Measurements from ENCODE around the gene MANEA. TPM values are rescaled to one million over a fixed set of nuclear protein-coding genes. Genes with fewer than 3 reads are reported as not detected.
"Not testable (repeated sequence)": the region's sequence is repeated elsewhere in the genome, so short reads cannot be mapped to it uniquely, and the experiment has no call there.

Gene MANEA, protein sequence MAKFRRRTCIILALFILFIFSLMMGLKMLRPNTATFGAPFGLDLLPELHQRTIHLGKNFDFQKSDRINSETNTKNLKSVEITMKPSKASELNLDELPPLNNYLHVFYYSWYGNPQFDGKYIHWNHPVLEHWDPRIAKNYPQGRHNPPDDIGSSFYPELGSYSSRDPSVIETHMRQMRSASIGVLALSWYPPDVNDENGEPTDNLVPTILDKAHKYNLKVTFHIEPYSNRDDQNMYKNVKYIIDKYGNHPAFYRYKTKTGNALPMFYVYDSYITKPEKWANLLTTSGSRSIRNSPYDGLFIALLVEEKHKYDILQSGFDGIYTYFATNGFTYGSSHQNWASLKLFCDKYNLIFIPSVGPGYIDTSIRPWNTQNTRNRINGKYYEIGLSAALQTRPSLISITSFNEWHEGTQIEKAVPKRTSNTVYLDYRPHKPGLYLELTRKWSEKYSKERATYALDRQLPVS
- 16.3 and 21.8 TPM in 2 replicates for total RNA-seq

DNA sequence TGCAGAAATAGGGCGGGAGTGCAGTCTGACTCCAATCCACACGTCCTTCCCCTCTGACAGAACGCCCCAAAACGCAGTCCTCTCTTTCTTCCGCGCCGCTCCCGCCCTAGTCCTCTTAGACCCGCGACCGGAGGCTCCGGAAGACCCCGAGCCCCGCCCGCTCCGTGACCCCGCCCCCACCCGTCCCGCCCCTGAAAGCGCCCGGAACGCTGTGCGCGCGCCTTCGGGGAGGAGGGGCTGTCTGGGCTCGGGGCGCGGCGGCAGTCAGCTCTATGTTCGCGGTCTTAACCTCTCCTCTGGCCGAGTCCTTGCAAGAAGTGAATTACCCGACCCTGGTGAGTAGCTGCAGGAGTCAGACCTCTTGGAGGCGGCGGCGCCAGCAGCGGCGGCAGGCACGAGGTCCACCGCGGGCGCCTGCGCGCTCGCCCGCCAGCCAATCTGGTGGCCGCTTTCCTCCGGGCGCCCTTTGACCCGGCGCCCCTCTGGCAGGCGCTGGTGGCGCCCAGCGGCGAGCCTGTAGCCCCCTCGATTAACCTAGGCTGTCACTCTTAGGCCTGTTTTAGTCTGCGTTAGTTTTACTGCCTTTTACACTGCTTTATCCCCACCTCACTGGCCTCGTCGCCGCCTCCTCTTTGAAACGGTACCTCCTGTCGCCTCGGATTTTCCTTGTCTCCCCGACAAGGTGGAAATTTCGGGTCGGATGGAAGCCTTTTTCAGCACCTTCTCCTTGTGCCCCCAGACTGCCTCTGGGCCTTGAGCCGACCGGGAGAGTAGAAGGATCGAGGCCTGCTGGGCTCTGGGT is at the start of gene MANEA:
Gene MANEA (plus strand): TSS at position 232 of the 802 bp plus-strand sequence. CDS start 8,905 bp downstream, outside the sequence.
- peak; percentile 76 for DNase-seq (ENCODE audit: low read depth)

DNA sequence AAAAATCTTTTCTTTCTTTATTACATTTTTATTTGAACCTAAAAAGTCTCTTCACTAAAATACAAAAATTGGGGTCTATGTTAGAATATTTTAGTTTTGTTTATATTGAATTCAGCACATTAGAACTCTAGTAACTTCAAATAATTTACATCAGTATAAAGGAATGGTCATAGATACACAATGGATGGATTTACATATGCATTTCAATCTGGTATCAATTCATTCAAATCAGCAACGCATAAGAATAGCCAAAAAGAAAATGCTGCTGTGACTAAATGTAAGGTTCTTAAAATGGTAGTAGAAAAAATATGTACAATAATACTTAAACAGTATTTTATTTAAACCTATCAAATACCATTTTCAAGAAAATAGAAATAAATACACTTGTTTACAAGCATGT is 47.6 kb upstream of the MANEA start:
- DNase-seq (ENCODE audit: low read depth): no peak

DNA sequence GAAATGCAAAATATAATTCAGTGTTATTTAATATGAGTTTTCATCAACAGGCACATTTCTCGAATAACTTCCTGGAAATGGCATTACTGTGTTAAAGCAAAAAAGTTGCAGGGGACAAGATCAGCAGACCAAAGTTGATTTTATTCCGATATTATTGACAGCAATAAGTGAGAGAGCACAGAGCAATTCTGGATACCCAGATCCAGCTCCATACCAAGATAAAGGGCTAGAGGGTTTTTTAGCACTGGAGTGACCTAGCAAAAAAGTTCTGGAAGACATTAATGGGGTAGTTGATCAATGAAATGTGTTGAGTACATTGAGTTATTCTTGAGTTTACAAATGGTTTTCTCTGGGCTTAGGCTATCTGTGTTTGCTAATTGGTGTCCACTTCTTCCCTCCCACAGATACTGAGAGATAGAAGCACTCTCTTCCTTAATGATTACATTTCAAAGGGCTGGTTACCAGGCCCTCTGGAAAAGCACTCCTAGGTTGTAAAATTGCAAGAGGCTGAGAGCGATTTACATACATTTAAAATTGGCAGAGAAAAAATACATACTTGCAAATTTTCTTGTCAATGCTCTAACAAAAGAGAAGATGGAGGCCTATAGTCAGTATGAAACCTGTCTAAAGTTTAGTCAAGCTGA is 47.0 kb upstream of the MANEA start:
- DNase-seq (ENCODE audit: low read depth): no peak

DNA sequence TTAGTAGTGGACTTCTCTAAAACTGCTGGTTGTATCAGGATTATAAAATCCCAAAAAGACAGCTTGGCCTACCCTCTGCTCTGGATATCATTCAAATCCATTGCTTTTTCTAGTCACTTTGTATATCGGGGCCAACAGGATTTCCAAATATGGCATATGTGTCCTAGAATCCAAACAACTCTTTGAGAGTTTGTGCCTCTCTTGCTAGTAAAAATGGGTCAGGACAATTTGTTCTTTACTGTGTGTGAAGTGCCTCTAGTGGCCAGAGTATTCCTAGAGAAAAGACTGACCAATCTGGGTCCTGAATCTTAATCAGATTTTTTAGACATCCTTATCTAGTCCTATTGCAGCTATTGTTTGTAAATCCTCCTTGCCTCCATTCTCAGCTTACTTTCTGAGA is 33.5 kb upstream of the MANEA start:
- DNase-seq (ENCODE audit: low read depth): no peak

DNA sequence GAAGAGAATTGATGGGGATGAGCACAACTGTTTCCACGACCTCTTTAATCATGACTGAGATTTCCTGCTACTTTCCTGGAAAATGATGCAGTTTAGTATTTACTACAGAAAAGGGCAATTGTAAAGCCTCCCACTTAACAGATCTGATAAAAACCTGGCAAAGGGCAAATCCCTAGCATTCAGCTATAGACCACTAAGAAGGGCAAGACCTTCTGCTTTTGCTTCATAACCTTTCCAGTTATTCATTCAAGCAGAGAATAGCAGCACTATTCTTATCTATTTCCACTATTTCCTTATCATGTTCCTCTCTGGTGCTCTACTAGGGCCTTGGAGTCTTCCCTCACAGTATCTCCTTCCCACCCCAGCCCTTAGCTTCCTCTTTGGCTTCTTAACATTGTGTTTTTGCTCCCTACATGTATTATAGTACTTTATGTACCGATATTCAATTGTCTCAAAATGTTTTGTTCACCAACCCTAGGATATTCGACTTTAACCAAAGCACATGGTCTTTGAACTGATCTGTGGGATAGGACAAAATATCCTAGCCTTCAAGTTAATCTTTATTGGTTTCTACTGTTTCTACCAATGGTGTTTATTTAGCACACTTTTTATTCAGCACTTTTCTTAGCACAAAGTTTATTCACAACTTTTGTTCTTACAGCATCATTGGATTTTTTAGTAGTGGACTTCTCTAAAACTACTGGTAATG is 32.7 kb upstream of the MANEA start:
- DNase-seq (ENCODE audit: low read depth): no peak

DNA sequence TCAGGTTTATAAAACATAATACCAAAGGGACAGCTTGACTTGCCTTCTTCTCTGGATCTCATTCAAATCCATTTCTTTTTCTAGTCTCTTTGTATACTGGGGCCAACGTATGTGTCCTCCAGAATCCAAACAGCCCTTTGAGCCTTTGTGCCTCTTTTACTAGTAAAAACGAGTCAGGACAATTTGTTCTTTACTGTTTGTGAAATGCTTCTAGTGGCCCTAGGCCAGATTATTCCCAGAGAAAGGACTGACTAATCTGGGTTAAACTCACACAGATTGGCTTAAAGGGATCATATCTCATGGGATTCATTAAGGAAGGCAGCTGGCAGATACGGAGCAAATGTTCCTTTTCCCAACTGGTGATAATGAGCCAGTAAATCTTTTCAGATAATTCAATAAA is 32.1 kb upstream of the MANEA start:
- no peak for DNase-seq (ENCODE audit: low read depth)

DNA sequence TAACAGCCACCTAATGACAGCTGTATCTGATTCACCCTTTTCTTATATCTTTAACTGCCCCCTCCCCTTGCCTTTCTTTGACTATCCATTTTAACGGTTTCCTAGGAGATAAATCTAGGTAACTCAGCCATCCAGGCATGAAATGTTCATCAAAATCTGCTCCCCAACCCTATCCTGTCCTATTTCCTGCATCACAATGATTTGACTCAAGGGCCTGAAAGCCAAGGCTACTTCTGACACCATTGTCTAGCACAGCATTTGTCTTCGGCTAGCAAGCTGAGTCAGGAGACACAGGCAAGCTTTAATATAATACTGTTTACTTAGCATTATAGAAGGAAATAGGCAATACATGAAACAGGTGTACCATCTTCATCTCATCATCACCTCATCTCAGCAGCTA is 31.6 kb upstream of the MANEA start:
- no peak for DNase-seq (ENCODE audit: low read depth)

DNA sequence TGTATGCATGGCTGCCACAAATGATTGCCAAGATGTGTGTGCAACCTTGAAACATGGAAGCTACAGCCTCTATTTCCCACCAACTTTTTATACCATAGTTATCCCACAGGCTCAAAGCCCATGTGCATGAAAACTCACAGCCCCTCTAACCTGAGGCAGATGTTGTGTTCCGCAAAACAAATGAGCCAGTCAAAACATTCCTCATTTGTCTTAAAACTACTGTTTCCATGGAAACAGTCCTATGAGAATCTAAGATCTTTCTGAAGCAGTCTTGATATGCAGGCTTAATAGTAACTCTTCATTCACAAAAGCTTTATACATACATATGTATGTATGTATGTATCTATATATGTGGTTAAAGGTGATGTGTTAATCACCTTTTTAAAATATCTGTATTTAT is 31.2 kb upstream of the MANEA start:
- DNase-seq (ENCODE audit: low read depth): no peak

DNA sequence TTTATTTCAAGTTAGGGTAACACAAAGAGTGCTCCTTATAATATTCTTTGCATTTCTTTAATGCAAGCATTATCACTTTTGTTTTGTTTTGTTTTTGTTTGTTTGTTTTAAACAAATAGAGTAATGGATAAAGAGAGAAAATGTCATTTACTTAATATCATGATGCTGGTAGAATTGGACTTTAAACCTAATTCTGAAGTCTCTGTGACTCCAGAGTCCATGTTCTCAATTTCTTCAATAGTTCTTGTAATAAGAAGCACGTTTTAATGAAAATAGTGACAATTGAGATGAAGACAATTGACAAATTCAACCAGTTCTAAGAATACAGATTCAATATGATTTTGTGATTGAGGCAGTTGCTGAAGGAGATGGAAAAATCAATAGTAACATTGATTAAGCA is 30.3 kb upstream of the MANEA start:
- no peak for DNase-seq (ENCODE audit: low read depth)

DNA sequence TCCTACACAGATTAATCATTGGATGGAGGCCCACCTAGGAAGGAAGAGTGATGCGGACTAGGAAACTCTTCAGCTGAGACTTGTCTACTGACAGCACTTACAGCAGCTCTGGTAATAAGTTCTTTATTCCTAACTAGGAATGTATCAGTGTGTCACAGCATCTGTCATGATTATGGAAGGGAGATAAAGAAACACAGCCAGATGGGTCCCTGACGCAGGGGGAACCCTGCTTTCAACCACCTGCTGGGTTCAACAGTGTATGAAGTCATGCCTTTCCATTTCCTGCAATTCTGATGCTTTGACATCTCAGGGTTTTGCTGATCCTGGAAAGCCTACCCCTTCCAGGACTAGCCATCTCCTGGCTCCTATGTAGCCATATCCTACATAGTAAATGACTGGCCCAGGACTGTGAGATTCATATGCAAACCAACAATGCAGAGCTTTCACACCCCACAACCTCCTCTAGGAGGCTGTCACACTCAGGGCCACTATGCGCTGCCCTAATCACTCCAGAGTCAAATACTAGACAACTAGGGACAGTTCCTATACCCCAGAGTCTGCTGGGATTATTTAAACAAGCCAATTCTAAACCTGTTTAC is 29.0 kb upstream of the MANEA start:
- DNase-seq (ENCODE audit: low read depth): no peak

DNA sequence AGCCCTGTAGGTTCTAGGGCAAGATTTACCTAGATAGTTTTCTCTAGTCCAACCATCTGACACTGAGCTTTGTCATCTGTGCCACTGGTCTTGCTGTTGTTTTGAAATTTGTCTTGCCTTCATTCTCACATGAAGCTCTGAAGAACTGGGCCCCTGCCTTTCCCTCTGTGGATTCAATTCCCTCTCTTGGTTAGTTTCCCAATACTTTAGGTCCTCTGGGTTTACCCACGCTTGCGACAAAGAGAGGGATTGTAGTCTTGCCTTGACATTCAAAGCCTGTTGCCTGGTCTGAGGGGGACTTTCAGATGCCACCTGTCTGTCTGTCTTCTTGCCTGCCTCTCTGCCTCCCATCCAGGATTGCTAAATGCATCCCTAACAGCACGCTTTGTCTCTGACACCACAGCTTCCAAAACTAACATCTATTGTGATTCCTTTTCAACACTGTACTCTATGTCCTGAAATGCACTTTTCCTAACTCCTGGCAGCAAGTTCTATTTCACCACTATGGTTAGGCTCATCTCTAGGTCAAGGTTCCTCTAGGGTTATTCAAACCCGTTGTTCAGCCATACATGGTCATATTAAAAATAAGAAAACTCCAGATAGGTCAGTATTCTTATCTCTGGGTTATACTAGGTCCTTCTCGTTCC is 25.5 kb upstream of the MANEA start:
- no peak for DNase-seq (ENCODE audit: low read depth)

DNA sequence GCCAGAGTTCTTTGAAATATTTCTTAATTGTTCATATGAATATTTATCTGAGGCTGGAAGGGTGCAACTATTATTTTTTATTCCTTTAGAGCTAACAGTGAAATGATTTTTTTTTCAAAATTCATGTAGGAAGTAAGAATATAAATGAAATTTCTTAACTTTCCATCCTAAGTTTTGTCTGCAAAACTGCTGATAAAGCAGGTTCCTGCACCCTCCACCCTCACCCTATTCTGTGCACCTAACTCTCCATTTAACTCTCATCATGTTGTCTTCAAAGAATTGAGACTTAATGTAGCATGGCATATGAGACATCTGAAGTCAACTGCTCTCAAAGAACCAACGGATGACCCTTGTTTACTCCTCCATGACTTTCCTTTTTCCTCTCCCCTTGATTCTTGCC is 23.5 kb upstream of the MANEA start:
- DNase-seq (ENCODE audit: low read depth): no peak

DNA sequence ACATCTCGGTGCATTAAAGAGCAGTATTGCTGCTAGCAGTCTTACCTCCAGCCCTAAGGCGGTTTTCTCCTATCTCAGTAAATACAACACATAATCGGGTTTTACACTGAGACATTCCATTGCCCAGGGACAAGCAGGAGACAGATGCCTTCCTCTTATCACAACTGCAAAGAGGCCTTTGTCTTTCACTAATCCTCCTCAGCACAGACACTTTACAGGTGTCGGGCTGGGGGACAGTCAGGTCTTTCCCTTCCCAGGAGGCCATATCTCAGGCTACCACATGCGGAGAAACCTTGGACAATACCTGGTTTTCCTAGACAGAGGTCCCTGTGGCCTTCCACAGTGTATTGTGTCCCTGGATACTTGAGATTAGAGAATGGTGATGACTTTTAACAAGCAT is 16.4 kb upstream of the MANEA start:
- DNase-seq (ENCODE audit: low read depth): not testable (repeated sequence)

DNA sequence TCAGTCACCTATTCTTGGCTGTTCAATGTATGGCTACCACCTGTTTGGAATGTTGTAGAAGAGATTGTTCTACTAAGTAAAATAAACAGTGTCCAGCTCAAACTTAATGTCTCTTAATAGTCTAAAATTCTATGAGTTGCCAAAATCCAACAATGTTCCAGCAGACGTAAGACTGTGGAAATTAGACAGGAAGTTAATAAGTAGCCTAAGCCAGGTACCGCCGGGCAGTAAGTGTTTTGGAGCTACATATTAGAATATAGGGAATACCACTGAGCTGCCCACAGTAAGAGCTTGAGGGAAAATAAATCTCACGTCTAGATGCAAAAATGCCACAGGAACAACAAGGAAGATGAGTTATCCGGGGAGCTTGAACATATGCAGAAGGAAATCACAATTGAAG is 7.8 kb upstream of the MANEA start:
- peak; percentile 17 for DNase-seq (ENCODE audit: low read depth)

DNA sequence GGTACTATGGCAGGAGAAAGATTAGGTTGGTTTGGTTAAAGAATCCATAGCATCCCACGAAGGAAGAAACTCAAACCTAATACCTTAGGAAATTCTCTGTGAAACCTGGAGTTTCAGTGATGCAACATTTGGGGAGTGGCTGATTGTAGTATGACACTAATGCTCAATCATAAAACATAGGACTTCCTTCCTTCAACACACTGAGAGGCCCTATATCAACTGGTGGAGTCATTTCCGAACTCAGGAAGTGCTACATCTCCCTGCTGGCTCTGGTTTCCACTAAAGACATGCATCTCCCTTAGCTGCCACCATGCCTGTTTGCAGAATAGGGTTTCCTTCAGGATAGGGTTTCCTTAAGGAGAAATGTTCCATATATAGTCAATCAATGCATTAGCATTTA is 5.2 kb upstream of the MANEA start:
- no peak for DNase-seq (ENCODE audit: low read depth)

DNA sequence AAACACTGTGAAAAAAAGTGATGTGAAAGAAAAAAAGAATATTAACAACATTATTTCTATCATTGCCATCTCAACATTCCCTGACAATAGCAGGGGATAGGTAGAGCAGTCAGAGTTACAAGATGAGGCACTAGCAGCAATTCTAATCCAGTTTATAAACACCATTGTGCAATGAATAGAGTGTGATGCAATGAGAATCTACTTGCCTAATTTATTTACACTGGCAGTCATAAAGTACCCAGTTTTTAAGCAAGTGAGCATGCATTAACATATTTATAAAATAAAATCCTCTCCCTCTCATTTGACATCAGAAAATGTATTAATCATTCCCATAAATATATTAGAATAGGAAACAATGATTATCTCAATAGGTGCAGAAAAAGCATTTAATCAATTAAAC is 2.5 kb upstream of the MANEA start:
- peak; percentile 73 for DNase-seq (ENCODE audit: low read depth)

DNA sequence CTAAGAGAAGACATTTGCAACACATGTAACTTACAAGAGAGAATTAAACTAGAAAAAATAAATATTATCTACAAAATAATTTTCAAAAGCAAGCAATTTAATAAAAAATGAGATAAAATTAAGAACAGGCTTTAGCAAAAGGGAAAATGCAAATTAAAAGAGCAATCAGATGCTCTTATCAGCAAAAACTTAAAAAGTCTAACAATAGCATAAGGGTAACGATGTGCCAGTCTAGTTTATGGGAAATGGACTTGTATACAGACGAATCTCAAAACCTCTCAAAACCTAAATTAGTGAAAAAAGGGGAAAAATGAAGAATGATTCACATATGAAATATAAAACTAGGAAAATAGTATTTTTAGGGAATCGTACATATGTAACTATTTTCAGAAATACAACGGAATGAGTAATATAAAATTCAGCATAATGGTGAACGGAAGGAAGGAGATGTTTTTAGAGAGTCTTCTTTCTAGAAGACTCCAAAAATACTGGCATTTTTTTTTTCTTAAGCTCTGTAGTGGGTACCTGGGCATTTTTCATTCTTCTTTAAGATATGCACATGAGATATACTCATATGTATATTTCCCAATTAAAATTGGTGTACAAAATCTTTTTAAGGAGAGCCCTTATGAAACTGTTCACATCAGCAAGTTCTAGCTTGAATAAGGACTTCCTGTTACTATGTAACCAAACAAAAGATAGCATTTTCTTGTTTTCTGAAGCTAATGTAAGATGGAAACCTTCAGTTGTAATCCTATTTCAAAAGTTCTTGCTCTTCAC is 927 bp upstream of the MANEA start:
- DNase-seq (ENCODE audit: low read depth): peak; percentile 50

DNA sequence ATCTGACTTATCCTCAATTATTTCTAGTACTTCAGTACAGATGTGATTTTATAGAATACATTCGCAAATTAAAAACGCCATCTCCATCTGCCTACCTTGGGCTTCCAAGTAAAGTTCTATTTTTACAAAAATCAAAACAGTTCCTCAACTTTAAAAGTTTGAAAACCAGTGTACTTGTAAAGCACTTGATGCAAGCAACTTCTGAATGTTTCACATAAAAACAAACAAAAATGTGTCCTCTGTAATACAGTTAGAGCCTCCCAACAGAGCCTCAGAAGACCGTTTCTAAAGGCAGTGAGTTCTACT is 384 bp upstream of the MANEA start:
- DNase-seq (ENCODE audit: low read depth): peak; percentile 34

DNA sequence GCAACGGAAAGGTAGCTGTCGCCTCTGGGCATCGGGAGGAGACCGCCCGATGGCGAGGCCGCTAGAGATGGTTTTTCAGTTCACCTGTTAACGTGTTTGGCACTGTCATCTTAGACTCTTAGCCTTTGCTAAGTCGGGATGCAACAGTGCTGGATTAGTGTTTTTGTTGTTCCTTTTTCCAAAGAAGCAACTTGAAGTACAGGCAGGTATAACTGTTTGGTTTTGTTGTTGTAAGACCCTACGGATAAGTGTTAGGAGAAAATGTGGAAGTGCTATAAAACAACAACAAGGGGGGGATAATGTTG is 723 bp downstream of the MANEA start:
- DNase-seq (ENCODE audit: low read depth): no peak

DNA sequence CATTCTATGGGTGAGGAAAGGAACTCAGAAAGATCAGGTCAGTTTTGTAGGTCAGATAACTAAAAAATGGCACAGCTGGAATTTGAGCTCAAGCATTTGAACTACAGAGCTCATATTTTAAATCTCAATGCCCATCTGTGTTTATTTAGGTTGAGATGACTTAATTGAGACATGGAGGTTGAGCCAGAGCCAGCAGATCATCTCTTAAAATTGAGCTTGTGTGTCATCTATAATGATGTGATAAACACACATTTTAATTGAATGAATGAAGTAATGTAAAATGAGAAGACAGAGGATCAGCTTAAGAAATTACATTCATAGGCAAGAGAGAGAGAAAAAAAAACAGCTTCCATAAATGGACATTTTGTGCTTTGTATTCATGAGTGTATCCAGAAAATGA is 3.7 kb downstream of the MANEA start:
- DNase-seq (ENCODE audit: low read depth): no peak

DNA sequence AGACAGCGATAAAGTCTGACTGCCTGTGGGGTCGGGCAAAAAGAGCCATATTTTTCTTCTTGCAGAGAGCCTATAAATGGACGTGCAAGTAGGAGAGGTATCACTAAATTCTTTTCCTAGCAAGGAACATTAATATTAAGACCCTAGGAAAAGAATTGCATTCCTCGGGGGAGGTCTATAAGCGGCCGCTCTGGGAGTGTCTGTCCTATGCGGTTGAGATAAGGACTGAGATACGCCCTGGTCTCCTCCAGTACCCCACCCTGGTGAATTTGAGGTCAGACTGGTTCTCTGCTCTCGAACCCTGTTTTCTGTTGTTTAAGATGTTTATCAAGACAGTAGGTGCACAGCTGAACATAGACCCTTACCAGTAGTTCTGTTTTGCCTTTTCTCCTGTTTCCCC is 6.9 kb downstream of the MANEA start:
- not testable (repeated sequence) for DNase-seq (ENCODE audit: low read depth)
